Frontal cortex (tissue), 1 donor: Measurements from ENCODE around the gene RBBP8. TPM values are rescaled to one million over a fixed set of nuclear protein-coding genes. Genes with fewer than 3 reads are reported as not detected.

Source experiments
- small RNA-seq: library from RNA; depleted of rRNA; stranded (forward); fragments of <200 nt; gene quantifications from one replicate; pipeline ENCODE3, GENCODE V24; 2014
- total RNA-seq: library from RNA; depleted of rRNA; stranded (reverse); fragments of >200 nt; gene quantifications from one replicate; pipeline ENCODE4 v1.2.3, GENCODE V29; 2014

The RBBP8 gene
- total RNA-seq, 1 donor from 2014 or later: 26.9 TPM

Small RNA genes within 50 kb of the gene (small RNA-seq; reads per million reads assigned to genes)
- gene RF00019: not detected
- not detected for gene RN7SL745P

Other genes with a start within 250 kb of the RBBP8 start
- gene CABLES1, start 202.2 kb downstream of the RBBP8 start, total RNA-seq: 4.9 TPM